ELF-1 (cell line): ENCODE data around the gene PDE11A.

ENCODE experiments used
- DNase-seq: peaks from one replicate; pipeline ENCODE4 v3.0.0-alpha.2; 2016; ENCODE audit warnings: low read depth, low spot score

The PDE11A gene

GRCh38 chr2:177693658-177694339 is 378.8 kb downstream of the PDE11A start:
- no peak for DNase-seq

GRCh38 chr2:177692783-177693269 is 379.8 kb downstream of the PDE11A start:
- peak; percentile 28 for DNase-seq

GRCh38 chr2:177692042-177692782 is 380.4 kb downstream of the PDE11A start:
- no peak for DNase-seq

- no peak for DNase-seq
Observed at GRCh38 chr2:177691177-177691576, 381.4 kb downstream of the PDE11A start.

- no peak for DNase-seq
Observed at GRCh38 chr2:177689623-177690022, 383.0 kb downstream of the PDE11A start.

GRCh38 chr2:177688844-177689243 is 383.7 kb downstream of the PDE11A start:
- no peak for DNase-seq

- DNase-seq, result no peak
Observed at GRCh38 chr2:177683661-177684069, 388.9 kb downstream of the PDE11A start.

- no peak for DNase-seq
Observed at GRCh38 chr2:177682836-177683660, 389.5 kb downstream of the PDE11A start.

GRCh38 chr2:177682006-177682405 is 390.6 kb downstream of the PDE11A start:
- peak; percentile 32 for DNase-seq

GRCh38 chr2:177680866-177681712 is 391.5 kb downstream of the PDE11A start:
- no peak for DNase-seq

GRCh38 chr2:177679611-177680605 is 392.7 kb downstream of the PDE11A start:
- DNase-seq, result no peak

GRCh38 chr2:177678939-177679338 is 393.6 kb downstream of the PDE11A start:
- no peak for DNase-seq

GRCh38 chr2:177676636-177677035 is 395.9 kb downstream of the PDE11A start:
- no peak for DNase-seq

- no peak for DNase-seq
Observed at GRCh38 chr2:177675825-177676224, 396.8 kb downstream of the PDE11A start.

GRCh38 chr2:177675350-177675821 is 397.2 kb downstream of the PDE11A start:
- DNase-seq, result no peak

- no peak for DNase-seq
Observed at GRCh38 chr2:177673602-177674595, 398.7 kb downstream of the PDE11A start.

- peak; percentile 57 for DNase-seq
Observed at GRCh38 chr2:177671662-177672061, 400.9 kb downstream of the PDE11A start.

GRCh38 chr2:177670791-177671535 is 401.6 kb downstream of the PDE11A start:
- peak; percentile 86 for DNase-seq
